ENCODE results near the gene HDAC4. TPM values are rescaled to one million over a fixed set of nuclear protein-coding genes. Genes with fewer than 3 reads are reported as not detected.

The HDAC4 gene
- total and polyA plus RNA-seq, 9 of the 15 experiments (the other 6 are each of a cell fraction or from before 2014, with no cell fraction given) = 0.11 to 20.2 (median 4.0) TPM

GRCh38 chr2:239194731-239195317 is 206.0 kb downstream of the HDAC4 start (continued):
- TF ChIP-seq, protein P1, sequence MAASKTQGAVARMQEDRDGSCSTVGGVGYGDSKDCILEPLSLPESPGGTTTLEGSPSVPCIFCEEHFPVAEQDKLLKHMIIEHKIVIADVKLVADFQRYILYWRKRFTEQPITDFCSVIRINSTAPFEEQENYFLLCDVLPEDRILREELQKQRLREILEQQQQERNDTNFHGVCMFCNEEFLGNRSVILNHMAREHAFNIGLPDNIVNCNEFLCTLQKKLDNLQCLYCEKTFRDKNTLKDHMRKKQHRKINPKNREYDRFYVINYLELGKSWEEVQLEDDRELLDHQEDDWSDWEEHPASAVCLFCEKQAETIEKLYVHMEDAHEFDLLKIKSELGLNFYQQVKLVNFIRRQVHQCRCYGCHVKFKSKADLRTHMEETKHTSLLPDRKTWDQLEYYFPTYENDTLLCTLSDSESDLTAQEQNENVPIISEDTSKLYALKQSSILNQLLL (CRISPR knock-in tag; IDR thresholded peaks at IDR 0.05; ENCODE audit: borderline replicate concordance) = no peak
- no peak for TF ChIP-seq CTCFL (IDR thresholded peaks at IDR 0.05; ENCODE audit: borderline replicate concordance, insufficient read depth, low read depth, low read length, poor library complexity, severe bottlenecking)
- no peak for TF ChIP-seq ARHGAP35 (IDR thresholded peaks at IDR 0.05; ENCODE audit: partially characterized antibody)
- no peak for TF ChIP-seq NFE2 (IDR thresholded peaks at IDR 0.05; ENCODE audit: low read depth)

GRCh38 chr2:239193925-239194677 is 206.7 kb downstream of the HDAC4 start:
- Histone ChIP-seq H4K20me1 (replicated peaks; ENCODE audit: control insufficient read depth, insufficient read depth, low read length) (no peaks in the 10 kb centered on the region), H3K27me3 (ENCODE audit: control insufficient read depth in 2 of 2, insufficient read depth in 2 of 2, low read length in 2 of 2) (no peaks in the 10 kb centered on the region), H3K4me3 (no peak overlapping the region), H3K4me2 (ENCODE audit: insufficient read depth, low read length) (no peak overlapping the region), H3K4me1 (replicated peaks in 1 of 2; ENCODE audit: control insufficient read depth in 2 of 2, insufficient read depth in 2 of 2, low read length in 2 of 2) (peaks cover 0 to 3% of the 10 kb centered on the region in 2 experiments; a peak in 1 of 5 replicates), H3K79me2 (ENCODE audit: control insufficient read depth, insufficient read depth, low read length) (no peaks in the 10 kb centered on the region), H3K9ac (ENCODE audit: insufficient read depth in 1 of 2, low read depth in 2 of 2, low read length in 2 of 2) (no peak overlapping the region), H2AFZ (ENCODE audit: low read depth, low read length) (no peak overlapping the region), H3K27ac (ENCODE audit: extremely low read depth, low read depth, low read length) (no peak overlapping the region), H3K9me3 (replicated peaks; ENCODE audit: control insufficient read depth, insufficient read depth, low read depth, low read length) (no peaks in the 10 kb centered on the region), H3K9me1 (ENCODE audit: control insufficient read depth, insufficient read depth, low read length) (no peaks in the 10 kb centered on the region), H3K36me3 (ENCODE audit: control insufficient read depth, insufficient read depth, low read length) (peaks cover 4% of the 10 kb centered on the region; the same call in 1 of the 3 replicates)
- intact Hi-C loops (cut with micrococcal nuclease) = no loop called here
- WGBS (ENCODE audit: insufficient coverage, low coverage, missing lambda C conversion rate) = 72% methylated on average over 10 of the region's 17 CpGs
- CTCF ChIA-PET (ENCODE audit: low intra/inter-chr PET ratio) = no interaction called here
- TF ChIP-seq CTCF (IDR thresholded peaks at IDR 0.05 in 2 of 3, conservative IDR thresholded peaks at IDR 0.05 in 1 of 3; ENCODE audit: insufficient read depth in 2 of 3, low read depth in 1 of 3, low read length in 3 of 3) (peak in 1 of 3 experiments; percentile 24; a peak in 2 of 6 replicates), CXXC5 (CRISPR knock-in tag; IDR thresholded peaks at IDR 0.05) (no peak)
- no TSS peak for BruUV-seq (replicated peaks)
- FAIRE-seq (no peak), DNase-seq (ENCODE audit: extremely low read depth in 1 of 4, low spot score in 3 of 4) (no peak), ATAC-seq (no peak)
- in situ Hi-C loops (cut with MboI) = no loop called here
- POLR2A ChIA-PET = no interaction called here
